Transverse colon (tissue), 4 donors: ENCODE measurements around the gene SLC15A5.

ENCODE experiments used
- CTCF ChIP-seq, 5 experiments: fragments of 200-600 bp in 3 of 5; fragments of 450-650 bp in 2 of 5; sonication (generic) in 3 of 5; IDR thresholded peaks; 1 replicate in 2 of 5; 2 replicates in 3 of 5; pipeline ENCODE4 v1.5.1; 2016 to 2017; ENCODE audit warnings: antibody characterized with exemption in 5 of 5, inconsistent platforms in 3 of 5, mild to moderate bottlenecking in 2 of 5, moderate library complexity in 1 of 5
- EP300 ChIP-seq: sonication (generic); formaldehyde crosslinking; IDR thresholded peaks from one replicate; pipeline ENCODE4 v1.6.1; 2017; ENCODE audit warnings: antibody characterized with exemption, low read depth
- POLR2A ChIP-seq: fragments of 450-650 bp; IDR thresholded peaks from one replicate; pipeline ENCODE4 v1.6.1; 2016; ENCODE audit warnings: antibody characterized with exemption, mild to moderate bottlenecking, moderate library complexity
- POLR2AphosphoS5 ChIP-seq, 3 donors: sonication (generic); formaldehyde crosslinking; IDR thresholded peaks; one replicate each; pipeline ENCODE4 v1.6.1; 2016; ENCODE audit warnings: antibody characterized with exemption in 3 of 3

DNA sequence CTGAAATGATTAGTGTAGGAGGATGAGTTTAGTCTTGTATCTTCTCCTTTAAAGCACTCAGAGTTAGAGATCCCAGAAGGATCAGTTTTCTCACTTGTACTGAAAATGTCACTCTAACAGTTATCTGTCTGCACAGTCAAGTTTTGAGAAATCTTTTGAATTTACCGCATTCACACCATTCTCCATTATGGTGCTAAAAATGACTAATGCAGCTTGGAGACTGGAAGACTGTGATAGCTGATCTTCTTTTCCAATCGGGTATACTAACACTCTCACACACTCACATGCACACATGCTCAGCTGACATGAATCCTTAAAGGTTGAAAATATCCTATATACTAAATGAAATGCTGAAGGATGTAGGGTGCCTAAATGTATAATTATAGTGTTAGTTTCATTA is 65.8 kb downstream of the SLC15A5 start:
- no peak for TF ChIP-seq CTCF (IDR thresholded peaks at IDR 0.05)
- no peak for TF ChIP-seq POLR2AphosphoS5 (IDR thresholded peaks at IDR 0.05)
- TF ChIP-seq POLR2A: no peak
- no peak for TF ChIP-seq EP300
